OCI-LY7 (cell line): Measurements from ENCODE around the gene CFAP90.

Source experiments
- CTCF ChIP-seq: fragments of 200-600 bp; sonication (generic); conservative IDR thresholded peaks from 2 replicates; pipeline ENCODE4 v1.5.1; 2014; ENCODE audit warnings: mild to moderate bottlenecking, antibody characterized with exemption, low read length, moderate library complexity, mixed read lengths
- EZH2phosphoT487 ChIP-seq: fragments of 200-600 bp; sonication (generic); IDR thresholded peaks from 2 replicates; pipeline ENCODE4 v1.6.1; 2018; ENCODE audit warnings: low read depth, borderline replicate concordance, mild to moderate bottlenecking, mixed run types, antibody characterized with exemption, low read length, moderate library complexity, mixed read lengths

DNA sequence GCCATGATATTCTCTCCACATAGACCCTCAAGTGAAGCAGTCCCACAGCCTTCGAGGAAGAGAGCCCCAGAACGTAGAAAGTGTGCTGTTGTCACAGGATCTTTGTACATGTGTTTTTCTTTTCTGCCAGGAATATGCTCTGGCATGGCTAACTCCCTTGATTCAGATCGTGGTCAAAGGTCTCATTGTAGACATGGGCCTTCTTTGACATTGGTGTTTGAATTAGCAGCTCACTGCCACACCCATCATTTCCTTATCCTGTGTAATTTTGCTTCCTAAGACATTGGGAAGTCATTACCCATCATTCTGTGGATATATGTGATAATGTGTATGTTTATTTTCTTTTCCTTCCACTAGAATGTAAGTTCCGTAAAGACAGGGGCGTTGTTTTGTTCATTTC lies 43.5 kb upstream of the CFAP90 start:
- TF ChIP-seq CTCF (no peak), EZH2phosphoT487 (no peak)
